ENCODE measurements around the gene DMD. TPM values are rescaled to one million over a fixed set of nuclear protein-coding genes. Genes with fewer than 3 reads are reported as not detected.

Gene DMD
- polyA plus RNA-seq, 4 donors = 1.6 to 11.6 (median 2.9) TPM

GRCh38 chrX:31889088-31889487, 1322.3 kb downstream of the DMD start:
- FAIRE-seq = no peak
- DNase-seq = peak; percentile 7 to 40
- Histone ChIP-seq H3K9me3 (ENCODE audit: control insufficient read depth in 2 of 2, insufficient read depth in 1 of 2, low read depth in 1 of 2, low read length in 1 of 2) (no peaks in the 10 kb centered on the region), H3K36me3 (ENCODE audit: control insufficient read depth in 3 of 3, insufficient read depth in 2 of 3, low read depth in 1 of 3, low read length in 3 of 3) (no peaks in the 10 kb centered on the region), H3K27ac (ENCODE audit: low read depth in 1 of 3, low read length in 2 of 3) (no peak overlapping the region), H3K27me3 (ENCODE audit: control insufficient read depth in 3 of 3, insufficient read depth in 3 of 3, low read length in 3 of 3) (no peaks in the 10 kb centered on the region), H3K4me3 (ENCODE audit: low read depth in 1 of 3, low read length in 3 of 3) (no peak overlapping the region), H3K4me1 (ENCODE audit: control insufficient read depth in 3 of 3, insufficient read depth in 2 of 3, low read depth in 1 of 3, low read length in 2 of 3) (no peaks in the 10 kb centered on the region)
- 17 to 63% (median 23%) methylated on average over 2 of the region's 2 CpGs for WGBS, 3 donors

GRCh38 chrX:31884535-31884934, 1326.8 kb downstream of the DMD start:
- no peaks in the 10 kb centered on the region for H3K36me3 ChIP-seq (ENCODE audit: control insufficient read depth in 3 of 3, insufficient read depth in 2 of 3, low read depth in 1 of 3, low read length in 3 of 3)
- DNase-seq (no peak), FAIRE-seq (no peak)
- no peaks in the 10 kb centered on the region for H3K9me3 ChIP-seq (ENCODE audit: control insufficient read depth in 2 of 2, insufficient read depth in 1 of 2, low read depth in 1 of 2, low read length in 1 of 2)
- no peaks in the 10 kb centered on the region for H3K27me3 ChIP-seq (ENCODE audit: control insufficient read depth in 3 of 3, insufficient read depth in 3 of 3, low read length in 3 of 3)
- H3K27ac ChIP-seq (ENCODE audit: low read depth in 1 of 3, low read length in 2 of 3) = no peak overlapping the region
- no peak overlapping the region for H3K4me3 ChIP-seq (ENCODE audit: low read depth in 1 of 3, low read length in 3 of 3)
- 86 to 93% (median 93%) methylated on average over 2 of the region's 2 CpGs for WGBS, 3 donors
- no peaks in the 10 kb centered on the region for H3K4me1 ChIP-seq (ENCODE audit: control insufficient read depth in 3 of 3, insufficient read depth in 2 of 3, low read depth in 1 of 3, low read length in 2 of 3)

- FAIRE-seq (no peak), DNase-seq (no peak)
- Histone ChIP-seq H3K9me3 (ENCODE audit: control insufficient read depth in 2 of 2, insufficient read depth in 1 of 2, low read depth in 1 of 2, low read length in 1 of 2) (no peaks in the 10 kb centered on the region), H3K36me3 (ENCODE audit: control insufficient read depth in 3 of 3, insufficient read depth in 2 of 3, low read depth in 1 of 3, low read length in 3 of 3) (no peaks in the 10 kb centered on the region), H3K4me1 (ENCODE audit: control insufficient read depth in 3 of 3, insufficient read depth in 2 of 3, low read depth in 1 of 3, low read length in 2 of 3) (no peaks in the 10 kb centered on the region), H3K27me3 (ENCODE audit: control insufficient read depth in 3 of 3, insufficient read depth in 3 of 3, low read length in 3 of 3) (no peaks in the 10 kb centered on the region), H3K4me3 (ENCODE audit: low read depth in 1 of 3, low read length in 3 of 3) (no peak overlapping the region), H3K27ac (ENCODE audit: low read depth in 1 of 3, low read length in 2 of 3) (no peak overlapping the region)
- WGBS, 3 donors = 18 to 24% (median 19%) methylated on average over 2 of the region's 2 CpGs
Measured at GRCh38 chrX:31872007-31872406, 1339.3 kb downstream of the DMD start.

GRCh38 chrX:31870267-31870666, 1341.1 kb downstream of the DMD start:
- DNase-seq = no peak
- Histone ChIP-seq H3K4me1 (ENCODE audit: control insufficient read depth in 3 of 3, insufficient read depth in 2 of 3, low read depth in 1 of 3, low read length in 2 of 3) (no peaks in the 10 kb centered on the region), H3K9me3 (ENCODE audit: control insufficient read depth in 2 of 2, insufficient read depth in 1 of 2, low read depth in 1 of 2, low read length in 1 of 2) (no peaks in the 10 kb centered on the region), H3K4me3 (ENCODE audit: low read depth in 1 of 3, low read length in 3 of 3) (no peak overlapping the region), H3K36me3 (ENCODE audit: control insufficient read depth in 3 of 3, insufficient read depth in 2 of 3, low read depth in 1 of 3, low read length in 3 of 3) (no peaks in the 10 kb centered on the region), H3K27me3 (ENCODE audit: control insufficient read depth in 3 of 3, insufficient read depth in 3 of 3, low read length in 3 of 3) (no peaks in the 10 kb centered on the region), H3K27ac (ENCODE audit: low read depth in 1 of 3, low read length in 2 of 3) (no peak overlapping the region)
- no peak for FAIRE-seq

GRCh38 chrX:31860686-31861085, 1350.7 kb downstream of the DMD start:
- H3K4me1 ChIP-seq (ENCODE audit: control insufficient read depth in 3 of 3, insufficient read depth in 2 of 3, low read depth in 1 of 3, low read length in 2 of 3) = no peaks in the 10 kb centered on the region
- H3K4me3 ChIP-seq (ENCODE audit: low read depth in 1 of 3, low read length in 3 of 3) = no peak overlapping the region
- H3K36me3 ChIP-seq (ENCODE audit: control insufficient read depth in 3 of 3, insufficient read depth in 2 of 3, low read depth in 1 of 3, low read length in 3 of 3) = no peaks in the 10 kb centered on the region
- peak; percentile 53 for FAIRE-seq
- H3K9me3 ChIP-seq (ENCODE audit: control insufficient read depth in 2 of 2, insufficient read depth in 1 of 2, low read depth in 1 of 2, low read length in 1 of 2) = no peaks in the 10 kb centered on the region
- DNase-seq = no peak
- H3K27ac ChIP-seq (ENCODE audit: low read depth in 1 of 3, low read length in 2 of 3) = no peak overlapping the region
- no peaks in the 10 kb centered on the region for H3K27me3 ChIP-seq (ENCODE audit: control insufficient read depth in 3 of 3, insufficient read depth in 3 of 3, low read length in 3 of 3)

GRCh38 chrX:31858915-31859314, 1352.4 kb downstream of the DMD start:
- DNase-seq (no peak), FAIRE-seq (no peak)
- no peaks in the 10 kb centered on the region for H3K36me3 ChIP-seq (ENCODE audit: control insufficient read depth in 3 of 3, insufficient read depth in 2 of 3, low read depth in 1 of 3, low read length in 3 of 3)
- WGBS, 3 donors = 51 to 70% (median 55%) methylated on average over 2 of the region's 2 CpGs
- no peak overlapping the region for H3K4me3 ChIP-seq (ENCODE audit: low read depth in 1 of 3, low read length in 3 of 3)
- H3K9me3 ChIP-seq (ENCODE audit: control insufficient read depth in 2 of 2, insufficient read depth in 1 of 2, low read depth in 1 of 2, low read length in 1 of 2) = no peaks in the 10 kb centered on the region
- no peak overlapping the region for H3K27ac ChIP-seq (ENCODE audit: low read depth in 1 of 3, low read length in 2 of 3)
- H3K4me1 ChIP-seq (ENCODE audit: control insufficient read depth in 3 of 3, insufficient read depth in 2 of 3, low read depth in 1 of 3, low read length in 2 of 3) = no peaks in the 10 kb centered on the region
- no peaks in the 10 kb centered on the region for H3K27me3 ChIP-seq (ENCODE audit: control insufficient read depth in 3 of 3, insufficient read depth in 3 of 3, low read length in 3 of 3)

GRCh38 chrX:31854716-31855115, 1356.6 kb downstream of the DMD start:
- no peak overlapping the region for H3K4me3 ChIP-seq (ENCODE audit: low read depth in 1 of 3, low read length in 3 of 3)
- peaks cover 0 to 6% (median 0%) of the 10 kb centered on the region in 3 donors for H3K4me1 ChIP-seq (ENCODE audit: control insufficient read depth in 3 of 3, insufficient read depth in 2 of 3, low read depth in 1 of 3, low read length in 2 of 3)
- FAIRE-seq (no peak), DNase-seq (no peak)
- H3K36me3 ChIP-seq (ENCODE audit: control insufficient read depth in 3 of 3, insufficient read depth in 2 of 3, low read depth in 1 of 3, low read length in 3 of 3) = no peaks in the 10 kb centered on the region
- H3K27ac ChIP-seq (ENCODE audit: low read depth in 1 of 3, low read length in 2 of 3) = no peak overlapping the region
- H3K27me3 ChIP-seq (ENCODE audit: control insufficient read depth in 3 of 3, insufficient read depth in 3 of 3, low read length in 3 of 3) = no peaks in the 10 kb centered on the region
- WGBS, 3 donors = 87 to 94% (median 94%) methylated on average over 5 of the region's 5 CpGs
- no peaks in the 10 kb centered on the region for H3K9me3 ChIP-seq (ENCODE audit: control insufficient read depth in 2 of 2, insufficient read depth in 1 of 2, low read depth in 1 of 2, low read length in 1 of 2)

GRCh38 chrX:31851761-31852160, 1359.6 kb downstream of the DMD start:
- Histone ChIP-seq H3K4me3 (ENCODE audit: low read depth in 1 of 3, low read length in 3 of 3) (no peak overlapping the region), H3K36me3 (ENCODE audit: control insufficient read depth in 3 of 3, insufficient read depth in 2 of 3, low read depth in 1 of 3, low read length in 3 of 3) (no peaks in the 10 kb centered on the region), H3K27ac (ENCODE audit: low read depth in 1 of 3, low read length in 2 of 3) (no peak overlapping the region), H3K27me3 (ENCODE audit: control insufficient read depth in 3 of 3, insufficient read depth in 3 of 3, low read length in 3 of 3) (no peaks in the 10 kb centered on the region), H3K4me1 (ENCODE audit: control insufficient read depth in 3 of 3, insufficient read depth in 2 of 3, low read depth in 1 of 3, low read length in 2 of 3) (peaks cover 0 to 6% (median 0%) of the 10 kb centered on the region in 3 donors), H3K9me3 (ENCODE audit: control insufficient read depth in 2 of 2, insufficient read depth in 1 of 2, low read depth in 1 of 2, low read length in 1 of 2) (no peaks in the 10 kb centered on the region)
- no peak for FAIRE-seq
- WGBS, 3 donors = 65 to 86% (median 67%) methylated on average over 1 of the region's 1 CpG
- DNase-seq = no peak

- Histone ChIP-seq H3K27ac (ENCODE audit: low read depth in 1 of 3, low read length in 2 of 3) (no peak overlapping the region), H3K4me1 (ENCODE audit: control insufficient read depth in 3 of 3, insufficient read depth in 2 of 3, low read depth in 1 of 3, low read length in 2 of 3) (no peaks in the 10 kb centered on the region), H3K36me3 (ENCODE audit: control insufficient read depth in 3 of 3, insufficient read depth in 2 of 3, low read depth in 1 of 3, low read length in 3 of 3) (no peaks in the 10 kb centered on the region), H3K4me3 (ENCODE audit: low read depth in 1 of 3, low read length in 3 of 3) (no peak overlapping the region), H3K27me3 (ENCODE audit: control insufficient read depth in 3 of 3, insufficient read depth in 3 of 3, low read length in 3 of 3) (no peaks in the 10 kb centered on the region), H3K9me3 (ENCODE audit: control insufficient read depth in 2 of 2, insufficient read depth in 1 of 2, low read depth in 1 of 2, low read length in 1 of 2) (no peaks in the 10 kb centered on the region)
- FAIRE-seq (no peak), DNase-seq (peak; percentile 12 to 15)
- 39 to 71% (median 50%) methylated on average over 2 of the region's 2 CpGs for WGBS, 3 donors
Measured at GRCh38 chrX:31847773-31848172, 1363.6 kb downstream of the DMD start.

Measured in small intestine (tissue), 7 donors.